Vagina (tissue), 2 donors: Measurements from ENCODE around the gene MIS18BP1. TPM values are rescaled to one million over a fixed set of nuclear protein-coding genes. Genes with fewer than 3 reads are reported as not detected.
A peak's percentile ranks its signal among the peaks of the same experiment; 100 is the strongest.

Experiments
- DNase-seq, 2 donors: peaks; one replicate each; pipeline ENCODE4 v3.0.0-alpha.2; 2017; ENCODE audit errors: extremely low spot score in 2 of 2
- H3K27ac ChIP-seq: fragments of 200-600 bp; sonication (generic); one replicate; pipeline ENCODE4 v1.5.1; 2019
- H3K27me3 ChIP-seq: fragments of 200-600 bp; sonication (generic); one replicate; pipeline ENCODE4 v1.5.1; 2019
- H3K36me3 ChIP-seq, 2 donors: fragments of 200-600 bp; sonication (generic); one replicate each; pipeline ENCODE4 v1.5.1; 2017 to 2019
- H3K4me1 ChIP-seq: fragments of 200-600 bp; sonication (generic); one replicate; pipeline ENCODE4 v1.5.1; 2019
- H3K4me3 ChIP-seq, 2 donors: fragments of 200-600 bp; sonication (generic); 1 replicate in 1 of 2; 2 replicates in 1 of 2; pipeline ENCODE4 v1.5.1; 2016 to 2019
- H3K9me3 ChIP-seq: fragments of 200-600 bp; sonication (generic); one replicate; pipeline ENCODE4 v1.5.1; 2019
- POLR2A ChIP-seq, 2 donors: fragments of 450-650 bp; IDR thresholded peaks; one replicate each; pipeline ENCODE4 v1.6.1; 2017; ENCODE audit warnings: antibody characterized with exemption in 2 of 2, mild to moderate bottlenecking in 2 of 2, moderate library complexity in 2 of 2
- POLR2AphosphoS5 ChIP-seq, 2 donors: sonication (generic); formaldehyde crosslinking; IDR thresholded peaks; one replicate each; pipeline ENCODE4 v1.9.0; 2017; ENCODE audit warnings: antibody characterized with exemption in 2 of 2, mild to moderate bottlenecking in 2 of 2, low read depth in 1 of 2; ENCODE audit not compliant: insufficient read depth in 1 of 2
- intact Hi-C: fragments of 100-400 bp; cut with DNase I; formaldehyde crosslinking; loops from one replicate; pipeline ENCODE4 v1.15.1; 2023
- total RNA-seq: library from RNA; depleted of rRNA; stranded (reverse); fragments of >200 nt; gene quantifications from one replicate; pipeline ENCODE4 v1.2.3, GENCODE V29; 2016
- TF ChIP-seq, protein P1 (sequence below), 3 experiments: fragments of 450-650 bp in 2 of 3; fragments of 200-600 bp in 1 of 3; sonication (generic) in 1 of 3; IDR thresholded peaks; one replicate each; pipeline ENCODE4 v1.5.1; 2017 to 2019; ENCODE audit warnings: antibody characterized with exemption in 3 of 3, mild to moderate bottlenecking in 2 of 3, moderate library complexity in 2 of 3

Gene MIS18BP1
- total RNA-seq, 1 donor from 2014 or later, result 18.7 TPM

DNA sequence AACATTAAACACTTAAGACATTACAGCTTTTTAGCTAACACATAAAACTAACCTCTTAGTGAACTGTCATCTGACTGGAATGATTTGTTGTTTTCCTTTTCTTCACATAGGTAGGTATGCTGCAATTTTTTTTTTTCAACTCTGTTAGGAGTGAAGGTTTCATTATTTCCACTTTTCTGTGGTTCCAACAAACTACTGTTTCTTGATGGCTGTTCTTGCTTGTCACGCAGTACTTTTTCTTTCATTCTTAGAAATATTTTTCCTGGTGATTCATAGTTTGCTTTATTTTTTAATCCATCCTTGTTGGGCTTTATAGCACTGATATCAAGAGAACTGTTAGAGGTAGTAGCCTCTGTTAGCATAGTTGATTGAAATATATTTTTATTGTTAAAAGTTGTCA, 6.3 kb downstream of the MIS18BP1 start:
- no peak for TF ChIP-seq POLR2AphosphoS5 (IDR thresholded peaks at IDR 0.05; ENCODE audit: insufficient read depth in 1 of 2, low read depth in 1 of 2)
- H3K4me3 ChIP-seq, result no peak overlapping the region
- no peaks in the 10 kb centered on the region for H3K27me3 ChIP-seq
- H3K36me3 ChIP-seq, result no peaks in the 10 kb centered on the region
- no peak overlapping the region for H3K27ac ChIP-seq
- H3K4me1 ChIP-seq, result peaks cover 43% of the 10 kb centered on the region
- no peak for DNase-seq
- intact Hi-C loops, result no loop called here
- H3K9me3 ChIP-seq, result no peaks in the 10 kb centered on the region

DNA sequence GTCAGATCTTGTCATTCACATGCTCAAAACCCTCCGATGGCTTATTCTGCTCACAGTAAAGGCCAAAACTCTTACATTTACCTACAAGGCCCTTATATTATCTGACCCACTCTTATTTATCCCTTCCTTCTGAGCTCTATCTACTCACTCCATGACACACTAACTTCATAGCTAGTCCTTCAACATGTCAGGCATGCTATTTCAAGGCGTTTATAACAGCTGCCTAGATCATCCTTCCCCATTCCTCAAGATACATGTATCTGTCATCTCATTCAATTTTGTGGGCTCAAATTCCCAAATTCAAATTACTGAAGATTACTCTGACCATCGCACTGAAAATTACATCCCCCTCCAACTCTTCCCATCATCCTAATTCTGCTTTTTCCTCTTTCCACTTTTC, 6.9 kb downstream of the MIS18BP1 start:
- Histone ChIP-seq H3K27ac (no peak overlapping the region), H3K9me3 (no peaks in the 10 kb centered on the region), H3K4me3 (no peak overlapping the region), H3K36me3 (no peaks in the 10 kb centered on the region), H3K27me3 (no peaks in the 10 kb centered on the region), H3K4me1 (peaks cover 37% of the 10 kb centered on the region)
- intact Hi-C loops, result no loop called here
- TF ChIP-seq, protein P1, sequence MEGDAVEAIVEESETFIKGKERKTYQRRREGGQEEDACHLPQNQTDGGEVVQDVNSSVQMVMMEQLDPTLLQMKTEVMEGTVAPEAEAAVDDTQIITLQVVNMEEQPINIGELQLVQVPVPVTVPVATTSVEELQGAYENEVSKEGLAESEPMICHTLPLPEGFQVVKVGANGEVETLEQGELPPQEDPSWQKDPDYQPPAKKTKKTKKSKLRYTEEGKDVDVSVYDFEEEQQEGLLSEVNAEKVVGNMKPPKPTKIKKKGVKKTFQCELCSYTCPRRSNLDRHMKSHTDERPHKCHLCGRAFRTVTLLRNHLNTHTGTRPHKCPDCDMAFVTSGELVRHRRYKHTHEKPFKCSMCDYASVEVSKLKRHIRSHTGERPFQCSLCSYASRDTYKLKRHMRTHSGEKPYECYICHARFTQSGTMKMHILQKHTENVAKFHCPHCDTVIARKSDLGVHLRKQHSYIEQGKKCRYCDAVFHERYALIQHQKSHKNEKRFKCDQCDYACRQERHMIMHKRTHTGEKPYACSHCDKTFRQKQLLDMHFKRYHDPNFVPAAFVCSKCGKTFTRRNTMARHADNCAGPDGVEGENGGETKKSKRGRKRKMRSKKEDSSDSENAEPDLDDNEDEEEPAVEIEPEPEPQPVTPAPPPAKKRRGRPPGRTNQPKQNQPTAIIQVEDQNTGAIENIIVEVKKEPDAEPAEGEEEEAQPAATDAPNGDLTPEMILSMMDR (IDR thresholded peaks at IDR 0.05), result no peak
- TF ChIP-seq POLR2AphosphoS5 (IDR thresholded peaks at IDR 0.05; ENCODE audit: insufficient read depth in 1 of 2, low read depth in 1 of 2) (no peak), POLR2A (IDR thresholded peaks at IDR 0.05) (no peak)
- no peak for DNase-seq

DNA sequence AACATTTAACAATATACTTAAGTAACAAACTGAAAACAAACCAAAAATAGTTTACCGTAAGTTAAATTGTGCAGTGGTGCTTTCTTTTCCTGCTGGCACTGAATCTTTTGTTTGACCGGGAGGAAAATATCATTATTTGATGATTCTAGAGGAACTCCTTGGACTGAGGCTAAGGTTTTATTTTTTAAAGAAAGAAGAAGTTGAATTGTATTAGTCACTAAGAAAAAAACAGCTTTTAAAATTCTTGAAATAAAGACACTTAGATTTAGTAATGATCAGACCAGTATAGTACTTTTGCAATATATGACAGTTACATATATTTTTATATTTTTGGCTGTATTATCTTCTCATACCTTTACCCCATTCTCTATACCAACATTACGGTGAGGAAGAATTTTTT, 10.3 kb downstream of the MIS18BP1 start:
- H3K27me3 ChIP-seq, result no peaks in the 10 kb centered on the region
- intact Hi-C loops, result no loop called here
- H3K9me3 ChIP-seq, result no peaks in the 10 kb centered on the region
- H3K4me3 ChIP-seq, result peak overlapping the region in 1 of 2 donors; percentile 2
- H3K27ac ChIP-seq, result peak overlapping the region; percentile 50
- H3K36me3 ChIP-seq, result no peaks in the 10 kb centered on the region
- no peak for TF ChIP-seq POLR2A (IDR thresholded peaks at IDR 0.05)
- TF ChIP-seq POLR2AphosphoS5 (IDR thresholded peaks at IDR 0.05; ENCODE audit: insufficient read depth in 1 of 2, low read depth in 1 of 2), result no peak
- TF ChIP-seq, protein P1 (IDR thresholded peaks at IDR 0.05), result no peak
- DNase-seq, result no peak
- H3K4me1 ChIP-seq, result peaks cover 15% of the 10 kb centered on the region

DNA sequence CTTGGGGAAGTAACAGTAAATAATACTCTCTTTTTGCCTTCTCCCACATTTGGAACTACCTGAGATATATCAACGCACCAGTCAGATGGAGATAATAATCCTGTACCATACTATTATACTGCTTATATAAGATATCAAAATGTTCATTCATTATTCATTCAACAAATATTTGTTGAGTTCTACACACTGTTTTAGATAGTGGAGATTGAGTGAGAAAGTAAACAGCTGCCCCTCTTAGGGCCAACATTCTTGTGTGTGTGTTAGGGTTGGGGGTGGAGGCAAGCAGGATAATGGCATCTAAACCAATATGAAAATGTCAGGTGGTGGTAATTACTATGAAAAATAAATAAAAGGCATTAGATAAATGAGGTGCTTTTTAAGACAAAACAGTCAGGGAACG, 14.0 kb downstream of the MIS18BP1 start:
- no peaks in the 10 kb centered on the region for H3K9me3 ChIP-seq
- H3K27me3 ChIP-seq, result no peaks in the 10 kb centered on the region
- no peak overlapping the region for H3K4me3 ChIP-seq
- H3K27ac ChIP-seq, result no peak overlapping the region
- intact Hi-C loops, result no loop called here
- H3K4me1 ChIP-seq, result peaks cover 12% of the 10 kb centered on the region
- peaks cover 0 to 8% of the 10 kb centered on the region in 2 donors for H3K36me3 ChIP-seq
- DNase-seq, result no peak
- TF ChIP-seq POLR2AphosphoS5 (IDR thresholded peaks at IDR 0.05; ENCODE audit: insufficient read depth in 1 of 2, low read depth in 1 of 2), result no peak
- TF ChIP-seq, protein P1 (IDR thresholded peaks at IDR 0.05), result no peak
- no peak for TF ChIP-seq POLR2A (IDR thresholded peaks at IDR 0.05)

DNA sequence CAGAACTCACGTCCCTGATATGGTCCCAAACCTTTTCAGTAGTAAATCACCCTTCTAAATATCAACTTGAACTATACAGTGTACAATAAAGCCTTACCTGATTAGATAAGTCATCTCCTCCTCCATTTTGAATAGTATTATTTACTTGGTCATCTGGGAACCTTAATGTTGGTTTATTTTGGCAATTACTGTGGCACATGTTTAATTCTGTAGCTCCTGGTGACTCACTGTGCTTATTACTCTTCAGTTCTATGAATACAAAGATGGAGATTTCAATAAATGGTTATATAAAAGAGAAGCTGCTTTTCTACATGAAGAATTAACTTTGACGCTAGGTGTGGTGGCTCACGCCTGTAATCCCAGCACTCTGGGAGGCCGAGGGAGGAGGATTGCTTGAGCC, 25.4 kb downstream of the MIS18BP1 start:
- Histone ChIP-seq H3K27me3 (no peaks in the 10 kb centered on the region), H3K4me1 (no peaks in the 10 kb centered on the region), H3K36me3 (peaks cover 0 to 38% of the 10 kb centered on the region in 2 donors), H3K27ac (no peak overlapping the region), H3K4me3 (no peak overlapping the region), H3K9me3 (no peaks in the 10 kb centered on the region)
- no peak for DNase-seq
- intact Hi-C loops, result no loop called here
- TF ChIP-seq POLR2AphosphoS5 (IDR thresholded peaks at IDR 0.05; ENCODE audit: insufficient read depth in 1 of 2, low read depth in 1 of 2) (no peak), POLR2A (IDR thresholded peaks at IDR 0.05) (no peak)
- TF ChIP-seq, protein P1 (IDR thresholded peaks at IDR 0.05), result no peak
